ENCODE results near the gene RAD52. TPM values are rescaled to one million over a fixed set of nuclear protein-coding genes. Genes with fewer than 3 reads are reported as not detected.

RAD52 gene
- total RNA-seq, 1 experiment from 2014 or later = 53.9 TPM

GRCh38 chr12:873954-874353 is 75.5 kb downstream of the RAD52 start:
- ChIA-PET POLR2A (no interaction called here), CTCF (interaction anchor here (0.6 to 1.2 kb wide), 2 partner anchors 52 to 304 kb away, joined by 4 read pairs; no protein-coding TSS in a partner anchor)
- intact Hi-C loops (cut with micrococcal nuclease; ENCODE audit: unreplicated experiment) = no loop called here
- Mint-ChIP-seq H3K4me3 (ENCODE audit: unreplicated experiment) (no peak overlapping the region), H3K27ac (ENCODE audit: unreplicated experiment) (no peak overlapping the region), H3K27me3 (ENCODE audit: insufficient read depth, unreplicated experiment) (no peaks in the 10 kb centered on the region), H3K4me1 (ENCODE audit: low read depth, unreplicated experiment) (no peaks in the 10 kb centered on the region), H3K36me3 (ENCODE audit: insufficient read depth, unreplicated experiment) (peaks cover 44% of the 10 kb centered on the region), H3K9me3 (ENCODE audit: unreplicated experiment) (no peaks in the 10 kb centered on the region)
- TF ChIP-seq CTCF (IDR thresholded peaks at IDR 0.05; ENCODE audit: insufficient read depth in 1 of 2, low read depth in 1 of 2, low read length in 1 of 2, severe bottlenecking in 1 of 2, unreplicated experiment in 1 of 2) = no peak
- H3K9me3 ChIP-seq = no peaks in the 10 kb centered on the region
- H3K4me3 ChIP-seq (ENCODE audit: low read depth, low read length) = no peak overlapping the region
- DNase-seq = no peak
- no TSS peak for BruUV-seq (replicated peaks)
- no peaks in the 10 kb centered on the region for H3K4me1 ChIP-seq
- peaks cover 3% of the 10 kb centered on the region; the same call in 1 of the 2 replicates for H3K36me3 ChIP-seq (ENCODE audit: control insufficient read depth, insufficient read depth, low read length)
- no peaks in the 10 kb centered on the region for H3K27me3 ChIP-seq (replicated peaks; ENCODE audit: control insufficient read depth, insufficient read depth, low read length)

GRCh38 chr12:870378-870777 is 79.1 kb downstream of the RAD52 start:
- Histone ChIP-seq H3K27me3 (replicated peaks; ENCODE audit: control insufficient read depth, insufficient read depth, low read length) (no peaks in the 10 kb centered on the region), H3K4me1 (no peaks in the 10 kb centered on the region), H3K4me3 (ENCODE audit: low read depth, low read length) (no peak overlapping the region), H3K36me3 (ENCODE audit: control insufficient read depth, insufficient read depth, low read length) (peaks cover 3% of the 10 kb centered on the region; the same call in 1 of the 2 replicates), H3K9me3 (no peaks in the 10 kb centered on the region)
- TF ChIP-seq CTCF (IDR thresholded peaks at IDR 0.05; ENCODE audit: insufficient read depth in 1 of 2, low read depth in 1 of 2, low read length in 1 of 2, severe bottlenecking in 1 of 2, unreplicated experiment in 1 of 2) = no peak
- H3K36me3 Mint-ChIP-seq (ENCODE audit: insufficient read depth, unreplicated experiment) = peaks cover 61% of the 10 kb centered on the region
- no peak overlapping the region for H3K4me3 Mint-ChIP-seq (ENCODE audit: unreplicated experiment)
- H3K9me3 Mint-ChIP-seq (ENCODE audit: unreplicated experiment) = no peaks in the 10 kb centered on the region
- no peaks in the 10 kb centered on the region for H3K4me1 Mint-ChIP-seq (ENCODE audit: low read depth, unreplicated experiment)
- ChIA-PET POLR2A (no interaction called here), CTCF (no interaction called here)
- H3K27ac Mint-ChIP-seq (ENCODE audit: unreplicated experiment) = no peak overlapping the region
- no TSS peak for BruUV-seq (replicated peaks)
- intact Hi-C loops (cut with micrococcal nuclease; ENCODE audit: unreplicated experiment) = no loop called here
- DNase-seq = no peak
- H3K27me3 Mint-ChIP-seq (ENCODE audit: insufficient read depth, unreplicated experiment) = no peaks in the 10 kb centered on the region

GRCh38 chr12:868722-869121 is 80.8 kb downstream of the RAD52 start:
- H3K36me3 Mint-ChIP-seq (ENCODE audit: insufficient read depth, unreplicated experiment) = peaks cover 74% of the 10 kb centered on the region
- TF ChIP-seq CTCF (IDR thresholded peaks at IDR 0.05; ENCODE audit: insufficient read depth in 1 of 2, low read depth in 1 of 2, low read length in 1 of 2, severe bottlenecking in 1 of 2, unreplicated experiment in 1 of 2) = peak; percentile 23 to 44
- no peaks in the 10 kb centered on the region for H3K4me1 Mint-ChIP-seq (ENCODE audit: low read depth, unreplicated experiment)
- H3K9me3 Mint-ChIP-seq (ENCODE audit: unreplicated experiment) = no peaks in the 10 kb centered on the region
- Histone ChIP-seq H3K4me1 (no peaks in the 10 kb centered on the region), H3K9me3 (no peaks in the 10 kb centered on the region), H3K27me3 (replicated peaks; ENCODE audit: control insufficient read depth, insufficient read depth, low read length) (no peaks in the 10 kb centered on the region), H3K4me3 (ENCODE audit: low read depth, low read length) (no peak overlapping the region), H3K36me3 (ENCODE audit: control insufficient read depth, insufficient read depth, low read length) (peaks cover 2% of the 10 kb centered on the region; the same call in 1 of the 2 replicates)
- no TSS peak for BruUV-seq (replicated peaks)
- ChIA-PET CTCF (interaction anchor here (0.9 kb wide), 1 partner anchor 254 kb away, joined by 4 read pairs; no protein-coding TSS in a partner anchor), POLR2A (no interaction called here)
- intact Hi-C loops (cut with micrococcal nuclease; ENCODE audit: unreplicated experiment) = no loop called here
- no peak overlapping the region for H3K27ac Mint-ChIP-seq (ENCODE audit: unreplicated experiment)
- DNase-seq = peak in 1 of 2 experiments; percentile 31
- H3K27me3 Mint-ChIP-seq (ENCODE audit: insufficient read depth, unreplicated experiment) = no peaks in the 10 kb centered on the region
- no peak overlapping the region for H3K4me3 Mint-ChIP-seq (ENCODE audit: unreplicated experiment)
